Activated T-helper 17 cell treated with anti-CD3 and anti-CD28 coated beads, Interleukin-2, amount 50 U/mL, for 72 hours (primary cell): ENCODE data around the gene KRTAP12-3. TPM values are rescaled to one million over a fixed set of nuclear protein-coding genes. Genes with fewer than 3 reads are reported as not detected.
"Not testable (repeated sequence)": the region's sequence is repeated elsewhere in the genome, so short reads cannot be mapped to it uniquely, and the experiment has no call there.

Experiments used
- ATAC-seq: fragments of 150-1000 bp; cut with Tn5 transposase; replicated peaks from 2 replicates; pipeline ENCODE4 v1.10.0; 2021; ENCODE audit warnings: mild to moderate bottlenecking, moderate library complexity
- H3K27ac Mint-ChIP-seq: one replicate; pipeline ENCODE4 v1.8.0; 2022; ENCODE audit warnings: mixed read lengths
- H3K27me3 Mint-ChIP-seq: one replicate; pipeline ENCODE4 v1.8.0; 2022; ENCODE audit warnings: mixed read lengths
- H3K36me3 Mint-ChIP-seq: one replicate; pipeline ENCODE4 v1.8.0; 2022; ENCODE audit warnings: low read depth, mild to moderate bottlenecking, mixed read lengths
- H3K4me1 Mint-ChIP-seq: one replicate; pipeline ENCODE4 v1.8.0; 2022; ENCODE audit warnings: mixed read lengths
- H3K4me3 Mint-ChIP-seq: one replicate; pipeline ENCODE4 v1.8.0; 2022; ENCODE audit warnings: mild to moderate bottlenecking, mixed read lengths
- H3K9me3 Mint-ChIP-seq: one replicate; pipeline ENCODE4 v1.8.0; 2022; ENCODE audit warnings: mixed read lengths
- total RNA-seq, 2 donors: library from RNA; stranded (reverse); gene quantifications; one replicate each; pipeline ENCODE4 v1.2.3, GENCODE V29; 2022

Gene KRTAP12-3
- total RNA-seq, 2 donors from 2014 or later = not detected

- Mint-ChIP-seq H3K36me3 (no peaks in the 10 kb centered on the region), H3K27me3 (peaks cover 36% of the 10 kb centered on the region), H3K4me3 (no peak overlapping the region), H3K9me3 (no peaks in the 10 kb centered on the region), H3K27ac (no peak overlapping the region), H3K4me1 (peaks cover 7% of the 10 kb centered on the region)
- no peak for ATAC-seq
Observed at GRCh38 chr21:44696572-44696971, 38.8 kb downstream of the KRTAP12-3 start.

GRCh38 chr21:44697172-44697810, 39.6 kb downstream of the KRTAP12-3 start, which contains the start of gene KRTAP10-12:
Gene KRTAP10-12, plus strand, starts transcription at chr21:44697172. Its CDS starts 30 bp downstream, at chr21:44697202.
- H3K4me1 Mint-ChIP-seq, H3K9me3 Mint-ChIP-seq, H3K36me3 Mint-ChIP-seq, H3K4me3 Mint-ChIP-seq, H3K27ac Mint-ChIP-seq, ATAC-seq: not testable (repeated sequence)
- H3K27me3 Mint-ChIP-seq = peaks cover 41% of the 10 kb centered on the region

- Mint-ChIP-seq H3K27me3 (peaks cover 48% of the 10 kb centered on the region), H3K4me3 (no peak overlapping the region), H3K36me3 (no peaks in the 10 kb centered on the region), H3K4me1 (peaks cover 13% of the 10 kb centered on the region), H3K27ac (no peak overlapping the region), H3K9me3 (no peaks in the 10 kb centered on the region)
- ATAC-seq = no peak
Observed at GRCh38 chr21:44697811-44698734, 40.3 kb downstream of the KRTAP12-3 start.

GRCh38 chr21:44699502-44700001, 41.8 kb downstream of the KRTAP12-3 start:
- no peaks in the 10 kb centered on the region for H3K36me3 Mint-ChIP-seq
- no peak overlapping the region for H3K27ac Mint-ChIP-seq
- no peak for ATAC-seq
- peaks cover 13% of the 10 kb centered on the region for H3K4me1 Mint-ChIP-seq
- H3K27me3 Mint-ChIP-seq = peaks cover 54% of the 10 kb centered on the region
- no peaks in the 10 kb centered on the region for H3K9me3 Mint-ChIP-seq
- H3K4me3 Mint-ChIP-seq = no peak overlapping the region

DNA sequence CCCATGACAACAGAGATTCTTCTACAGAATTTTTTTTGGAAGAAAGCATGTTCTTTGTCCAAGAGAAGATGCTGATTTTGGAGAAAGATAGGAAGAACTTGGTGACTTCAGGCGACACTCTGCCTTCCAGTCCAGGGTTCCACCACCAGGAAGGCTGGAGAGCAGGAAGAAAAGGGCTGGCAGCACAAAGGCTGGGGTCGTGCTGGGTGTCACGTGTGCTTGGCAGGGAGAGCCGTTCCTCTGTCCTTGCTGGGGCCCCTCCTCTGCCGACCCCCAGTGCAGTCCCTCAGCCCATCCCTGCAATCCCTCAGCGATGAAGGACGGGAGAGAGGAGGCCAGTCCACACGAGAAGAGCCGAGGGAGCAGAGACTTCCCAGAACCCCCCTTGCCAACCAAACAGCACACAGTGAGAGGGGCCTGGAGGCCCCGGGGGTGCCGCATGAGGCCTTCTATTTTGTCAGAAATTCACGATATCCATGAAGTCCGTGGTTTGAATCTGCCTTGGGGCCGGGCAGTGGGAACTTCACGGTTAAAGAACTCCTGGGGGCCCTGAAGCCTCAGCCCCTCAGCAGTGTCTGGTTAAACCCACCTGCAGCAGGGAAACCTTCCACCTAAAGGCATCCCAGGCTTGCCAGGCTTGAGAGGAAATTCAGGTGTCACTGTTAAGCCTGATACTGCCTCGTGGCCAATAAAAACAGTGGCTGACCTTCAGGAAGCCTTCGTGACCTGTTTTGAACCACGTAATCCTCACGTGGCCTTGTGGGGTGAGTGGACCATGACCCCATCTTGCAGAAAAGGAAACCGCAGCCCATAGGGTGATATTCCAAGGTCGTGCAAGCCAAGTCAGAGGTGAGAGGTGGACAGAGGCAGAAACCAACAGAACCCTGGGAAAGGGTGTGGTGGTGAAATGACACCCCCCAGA, 42.6 kb downstream of the KRTAP12-3 start:
- no peak overlapping the region for H3K4me3 Mint-ChIP-seq
- H3K9me3 Mint-ChIP-seq = no peaks in the 10 kb centered on the region
- no peak overlapping the region for H3K27ac Mint-ChIP-seq
- no peaks in the 10 kb centered on the region for H3K36me3 Mint-ChIP-seq
- H3K27me3 Mint-ChIP-seq = peaks cover 61% of the 10 kb centered on the region
- peaks cover 13% of the 10 kb centered on the region for H3K4me1 Mint-ChIP-seq
- ATAC-seq = no peak

- no peaks in the 10 kb centered on the region for H3K36me3 Mint-ChIP-seq
- H3K27ac Mint-ChIP-seq = no peak overlapping the region
- ATAC-seq = no peak
- H3K4me1 Mint-ChIP-seq = peaks cover 13% of the 10 kb centered on the region
- H3K4me3 Mint-ChIP-seq = no peak overlapping the region
- no peaks in the 10 kb centered on the region for H3K9me3 Mint-ChIP-seq
- peaks cover 66% of the 10 kb centered on the region for H3K27me3 Mint-ChIP-seq
Observed at GRCh38 chr21:44701023-44701400, 43.3 kb downstream of the KRTAP12-3 start.

DNA sequence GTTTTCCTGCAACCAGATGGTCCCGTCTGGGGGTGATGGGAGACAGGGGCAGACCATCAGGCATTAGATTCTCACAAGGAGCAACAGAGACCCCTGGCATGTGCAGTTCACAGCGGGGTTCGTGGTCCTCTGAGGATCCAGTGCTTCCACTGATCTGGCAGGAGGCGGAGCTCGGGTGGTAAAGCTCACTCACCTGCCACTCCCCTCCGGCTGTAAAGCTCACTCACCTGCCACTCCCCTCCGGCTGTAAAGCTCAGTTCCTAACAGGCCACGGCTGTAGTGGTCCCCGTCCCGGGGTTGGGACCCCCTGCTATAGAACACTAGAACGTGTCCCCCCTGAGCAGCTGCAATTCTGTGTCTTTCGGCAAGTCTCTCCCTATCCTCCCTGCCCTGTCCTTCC, 43.8 kb downstream of the KRTAP12-3 start:
- Mint-ChIP-seq H3K27ac (no peak overlapping the region), H3K4me3 (no peak overlapping the region), H3K4me1 (peaks cover 13% of the 10 kb centered on the region), H3K27me3 (peaks cover 66% of the 10 kb centered on the region), H3K9me3 (no peaks in the 10 kb centered on the region), H3K36me3 (no peaks in the 10 kb centered on the region)
- no peak for ATAC-seq

- no peak for ATAC-seq
- Mint-ChIP-seq H3K36me3 (no peaks in the 10 kb centered on the region), H3K4me1 (peaks cover 13% of the 10 kb centered on the region), H3K9me3 (no peaks in the 10 kb centered on the region), H3K27me3 (peaks cover 60% of the 10 kb centered on the region), H3K4me3 (no peak overlapping the region), H3K27ac (no peak overlapping the region)
Observed at GRCh38 chr21:44702111-44702972, 44.6 kb downstream of the KRTAP12-3 start.

- no peak overlapping the region for H3K27ac Mint-ChIP-seq
- no peaks in the 10 kb centered on the region for H3K9me3 Mint-ChIP-seq
- H3K27me3 Mint-ChIP-seq = peaks cover 52% of the 10 kb centered on the region
- no peaks in the 10 kb centered on the region for H3K36me3 Mint-ChIP-seq
- no peak for ATAC-seq
- peaks cover 9% of the 10 kb centered on the region for H3K4me1 Mint-ChIP-seq
- no peak overlapping the region for H3K4me3 Mint-ChIP-seq
Observed at GRCh38 chr21:44702973-44703730, 45.4 kb downstream of the KRTAP12-3 start.

DNA sequence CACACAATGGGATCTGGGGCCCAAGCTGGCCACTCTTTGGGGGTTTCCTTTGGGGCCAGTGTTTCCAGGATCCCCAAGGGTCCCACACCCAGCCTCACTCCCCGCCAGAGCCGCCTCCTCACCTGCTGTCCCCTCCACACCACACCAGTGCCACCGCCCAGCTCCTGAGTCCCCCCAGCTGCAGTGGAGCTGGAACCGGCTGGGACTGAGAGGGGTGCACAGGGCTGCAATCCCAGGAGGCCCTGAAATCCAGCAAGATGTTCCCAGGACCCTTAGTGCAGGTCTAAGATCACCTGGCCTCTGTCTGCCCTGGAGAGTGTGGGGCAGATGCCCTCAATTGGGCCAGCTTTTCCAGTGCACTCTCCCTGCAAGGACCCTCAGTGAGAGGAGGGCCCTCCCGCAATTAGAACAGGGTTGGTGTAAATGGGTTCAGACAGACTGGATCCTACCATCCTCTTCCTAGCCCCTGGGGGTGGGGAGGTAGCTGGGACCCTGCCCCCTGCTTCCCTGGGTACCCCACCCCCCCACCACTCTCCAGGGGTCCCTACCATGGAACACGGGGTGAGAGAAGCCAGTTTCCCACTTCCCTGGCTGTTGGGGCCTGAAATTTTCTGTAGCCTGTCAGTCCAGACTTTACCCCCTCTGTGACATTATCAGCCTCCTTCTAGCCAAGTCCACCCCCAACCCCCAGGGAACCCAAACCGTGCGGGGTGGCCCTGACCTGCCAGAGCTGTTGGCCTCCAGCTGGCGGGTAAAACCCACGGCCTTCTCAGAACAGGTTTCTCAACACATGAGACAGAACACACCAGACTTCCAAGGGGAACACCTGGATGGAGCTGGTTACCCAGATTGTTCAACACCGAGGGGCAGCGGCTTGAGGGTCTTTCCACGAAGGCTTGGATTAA, 46.3 kb downstream of the KRTAP12-3 start:
- Mint-ChIP-seq H3K27me3 (peaks cover 49% of the 10 kb centered on the region), H3K4me1 (peaks cover 9% of the 10 kb centered on the region), H3K9me3 (no peaks in the 10 kb centered on the region), H3K36me3 (no peaks in the 10 kb centered on the region), H3K4me3 (no peak overlapping the region), H3K27ac (no peak overlapping the region)
- no peak for ATAC-seq

DNA sequence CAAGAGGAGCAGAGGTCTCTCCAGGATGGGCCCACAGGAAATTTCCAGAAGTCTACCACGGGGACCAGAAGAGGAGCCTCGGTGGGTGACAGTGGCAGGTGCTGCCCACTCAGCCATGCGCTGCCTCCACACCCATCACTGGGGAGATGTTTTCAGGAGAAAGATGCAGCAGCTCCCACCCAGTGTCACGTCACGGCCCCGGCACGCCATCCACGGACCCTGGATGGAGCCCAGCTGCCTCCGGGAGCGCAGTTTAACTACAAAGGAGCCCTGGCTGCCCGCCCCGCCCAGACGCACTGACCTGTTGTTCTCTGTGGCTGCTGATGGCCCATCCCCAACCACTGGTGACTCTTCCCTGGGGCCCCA, 46.9 kb downstream of the KRTAP12-3 start:
- no peak overlapping the region for H3K27ac Mint-ChIP-seq
- H3K9me3 Mint-ChIP-seq = no peaks in the 10 kb centered on the region
- ATAC-seq = no peak
- H3K27me3 Mint-ChIP-seq = peaks cover 50% of the 10 kb centered on the region
- H3K36me3 Mint-ChIP-seq = no peaks in the 10 kb centered on the region
- no peak overlapping the region for H3K4me3 Mint-ChIP-seq
- peaks cover 11% of the 10 kb centered on the region for H3K4me1 Mint-ChIP-seq

DNA sequence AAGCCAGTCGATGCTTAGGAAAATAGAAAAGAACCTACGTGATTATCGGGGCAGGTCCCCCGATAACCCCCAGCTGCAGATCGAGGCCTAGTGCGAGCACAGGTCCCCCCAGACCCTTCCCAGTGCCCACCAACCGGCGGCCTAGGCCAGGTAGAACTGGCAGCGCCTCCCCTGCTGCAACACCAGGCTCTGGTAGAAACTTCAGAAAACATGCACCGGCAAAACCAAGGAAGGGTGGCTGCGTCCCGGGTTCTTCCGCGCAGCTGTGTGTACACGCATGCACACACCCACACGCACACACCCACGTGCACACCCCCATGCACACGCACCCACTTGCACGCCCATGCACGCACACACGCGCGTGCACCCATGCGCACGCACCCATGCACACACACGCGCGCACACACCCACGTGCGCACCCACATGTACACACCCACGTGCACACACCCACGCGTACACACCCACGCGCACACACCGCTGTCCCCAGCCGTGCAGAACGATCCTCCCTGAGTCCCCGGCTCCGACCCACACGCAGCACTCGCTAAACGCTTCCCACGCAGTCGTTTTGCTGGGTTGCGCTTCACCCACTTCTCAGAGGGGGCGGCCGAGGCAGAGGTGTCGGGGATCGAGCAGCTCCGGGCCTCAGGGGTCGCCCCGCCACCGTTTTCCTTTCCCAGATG, 48.4 kb downstream of the KRTAP12-3 start:
- H3K4me1 Mint-ChIP-seq = peaks cover 16% of the 10 kb centered on the region
- no peaks in the 10 kb centered on the region for H3K9me3 Mint-ChIP-seq
- ATAC-seq = no peak
- H3K27me3 Mint-ChIP-seq = peaks cover 50% of the 10 kb centered on the region
- H3K4me3 Mint-ChIP-seq = no peak overlapping the region
- H3K36me3 Mint-ChIP-seq = no peaks in the 10 kb centered on the region
- H3K27ac Mint-ChIP-seq = no peak overlapping the region
